IMR-90 (cell line): ENCODE data around the gene FTO. TPM values are rescaled to one million over a fixed set of nuclear protein-coding genes. Genes with fewer than 3 reads are reported as not detected.

Experiments
- ATAC-seq: fragments of 200-7000 bp; cut with Tn5 transposase; 2 replicates; pipeline ENCODE4 v1.9.1; 2020; ENCODE audit warnings: low read depth, mild to moderate bottlenecking, moderate library complexity
- BruUV-seq: library from RNA; stranded (reverse); fragments of 400-500 nt; replicated peaks from 2 replicates; lab custom pipeline; 2021; lab: Mats Ljungman, UMichigan
- CTCF ChIA-PET: fragments of 300-600 bp; formaldehyde crosslinking; extraction: SDS; loops from one replicate; lab custom pipeline; 2021; ENCODE audit warnings: antibody characterized with exemption; lab: Yijun Ruan, JAX
- POLR2A ChIA-PET: fragments of 300-600 bp; sonication (Branson Sonifier 250); formaldehyde crosslinking; loops from one replicate; lab custom pipeline; 2022; ENCODE audit warnings: antibody characterized with exemption; ENCODE audit not compliant: unreplicated experiment; lab: Charles Lee
- DNase-seq: peaks from one replicate; pipeline ENCODE4 v3.0.0; 2013
- H2AFZ ChIP-seq: replicated peaks from 2 replicates; pipeline ENCODE3; 2013; ENCODE audit warnings: low read length, mild to moderate bottlenecking; ENCODE audit not compliant: poor library complexity
- H2AK5ac ChIP-seq: 2 replicates; pipeline ENCODE4 v1.6.1; 2013; ENCODE audit warnings: low read depth, low read length, inconsistent platforms
- H2AK9ac ChIP-seq: replicated peaks from 2 replicates; pipeline ENCODE3; 2013; ENCODE audit warnings: mild to moderate bottlenecking, low read depth, low read length, moderate library complexity; ENCODE audit not compliant: poor library complexity
- H2BK120ac ChIP-seq: 2 replicates; pipeline ENCODE4 v1.6.1; 2013; ENCODE audit warnings: low read depth, low read length, inconsistent platforms
- H2BK15ac ChIP-seq: 3 replicates; pipeline ENCODE4 v1.6.1; 2013; ENCODE audit warnings: low read depth, low read length, inconsistent platforms
- H2BK20ac ChIP-seq: 2 replicates; pipeline ENCODE4 v1.6.1; 2013; ENCODE audit warnings: low read depth, mild to moderate bottlenecking, inconsistent platforms, low read length, moderate library complexity
- H2BK5ac ChIP-seq: 2 replicates; pipeline ENCODE4 v1.6.1; 2013; ENCODE audit warnings: mild to moderate bottlenecking, low read depth, low read length, inconsistent platforms; ENCODE audit not compliant: poor library complexity, severe bottlenecking
- H3K14ac ChIP-seq: replicated peaks from 2 replicates; pipeline ENCODE4 v1.6.1; 2013; ENCODE audit warnings: low read depth, low read length, inconsistent platforms
- H3K18ac ChIP-seq: 2 replicates; pipeline ENCODE4 v1.6.1; 2013; ENCODE audit warnings: low read depth, low read length, control low read depth
- H3K23ac ChIP-seq: 2 replicates; pipeline ENCODE4 v1.6.1; 2013; ENCODE audit warnings: low read depth, low read length, inconsistent platforms
- H3K27ac ChIP-seq: 2 replicates; pipeline ENCODE4 v1.5.1; 2013; ENCODE audit warnings: mild to moderate bottlenecking, control low read depth, low read length; ENCODE audit not compliant: insufficient read depth
- H3K27me3 ChIP-seq: 2 replicates; pipeline ENCODE4 v1.6.1; 2013; ENCODE audit warnings: low read length; ENCODE audit not compliant: control insufficient read depth, insufficient read depth
- H3K36me3 ChIP-seq: 2 replicates; pipeline ENCODE4 v1.6.1; 2013; ENCODE audit warnings: low read length, mixed read lengths; ENCODE audit not compliant: control insufficient read depth, insufficient read depth
- H3K4ac ChIP-seq: 2 replicates; pipeline ENCODE4 v1.6.1; 2013; ENCODE audit warnings: low read depth, low read length, inconsistent platforms
- H3K4me1 ChIP-seq: 2 replicates; pipeline ENCODE4 v1.6.1; 2013; ENCODE audit warnings: low read length, mixed read lengths; ENCODE audit not compliant: control insufficient read depth, insufficient read depth
- H3K4me2 ChIP-seq: 2 replicates; pipeline ENCODE4 v1.6.1; 2013; ENCODE audit warnings: low read depth, mild to moderate bottlenecking, control low read depth, low read length, moderate library complexity
- H3K4me3 ChIP-seq: 2 replicates; pipeline ENCODE4 v1.5.1; 2013; ENCODE audit warnings: low read depth, mild to moderate bottlenecking, control low read depth, low read length, moderate library complexity; ENCODE audit not compliant: insufficient read depth
- H3K56ac ChIP-seq: 2 replicates; pipeline ENCODE4 v1.6.1; 2013; ENCODE audit warnings: low read length, inconsistent platforms; ENCODE audit not compliant: insufficient read depth; ENCODE audit errors: extremely low read depth
- H3K79me1 ChIP-seq, 2 experiments: 2 replicates each; pipeline ENCODE4 v1.6.1; 2013; ENCODE audit warnings: low read length in 2 of 2, inconsistent platforms in 1 of 2, low read depth in 1 of 2
- H3K9ac ChIP-seq: 2 replicates; pipeline ENCODE4 v1.6.1; 2013; ENCODE audit warnings: low read depth, low read length, control low read depth
- H3K9me1 ChIP-seq: 2 replicates; pipeline ENCODE4 v1.6.1; 2013; ENCODE audit warnings: low read length, inconsistent platforms; ENCODE audit not compliant: insufficient read depth
- H3K9me3 ChIP-seq: 2 replicates; pipeline ENCODE4 v1.6.1; 2013; ENCODE audit warnings: low read length; ENCODE audit not compliant: control insufficient read depth, insufficient read depth
- H4K20me1 ChIP-seq: 2 replicates; pipeline ENCODE4 v1.6.1; 2013; ENCODE audit warnings: low read length, inconsistent platforms; ENCODE audit not compliant: insufficient read depth
- H4K5ac ChIP-seq: 2 replicates; pipeline ENCODE4 v1.6.1; 2013; ENCODE audit warnings: mild to moderate bottlenecking, low read depth, low read length, control low read depth
- H4K8ac ChIP-seq, 2 experiments: 2 replicates each; pipeline ENCODE4 v1.6.1; 2013; ENCODE audit warnings: low read depth in 2 of 2, low read length in 2 of 2, control low read depth in 1 of 2, inconsistent platforms in 1 of 2
- H4K91ac ChIP-seq: 2 replicates; pipeline ENCODE4 v1.6.1; 2013; ENCODE audit warnings: low read depth, low read length, inconsistent platforms; ENCODE audit not compliant: insufficient read depth
- BHLHE40 ChIP-seq: fragments of 150-350 bp; IDR thresholded peaks from 2 replicates; pipeline ENCODE4 v1.6.1; 2016; ENCODE audit warnings: mild to moderate bottlenecking, low read depth, low read length
- CEBPB ChIP-seq: IDR thresholded peaks from 2 replicates; pipeline ENCODE4 v1.6.1; 2012; ENCODE audit warnings: low read depth, low read length, improper control_type of control experiment
- CHD1 ChIP-seq: IDR thresholded peaks from 2 replicates; pipeline ENCODE4 v1.6.1; 2012; ENCODE audit warnings: low read depth, low read length, improper control_type of control experiment
- CTCF ChIP-seq: conservative IDR thresholded peaks from 2 replicates; pipeline ENCODE4 v1.5.1; 2012; ENCODE audit warnings: mild to moderate bottlenecking, low read depth, low read length, improper control_type of control experiment
- ELK1 ChIP-seq: fragments of 150-350 bp; IDR thresholded peaks from 2 replicates; pipeline ENCODE4 v1.6.1; 2016; ENCODE audit warnings: low read depth, mild to moderate bottlenecking, low read length, moderate library complexity, borderline replicate concordance
- FOS ChIP-seq: fragments of 150-350 bp; IDR thresholded peaks from 2 replicates; pipeline ENCODE4 v1.6.1; 2016; ENCODE audit warnings: low read depth, low read length
- MAFK ChIP-seq: IDR thresholded peaks from 2 replicates; pipeline ENCODE4 v1.6.1; 2012; ENCODE audit warnings: low read depth, low read length, improper control_type of control experiment
- MAZ ChIP-seq: IDR thresholded peaks from 2 replicates; pipeline ENCODE4 v1.6.1; 2012; ENCODE audit warnings: low read depth, mild to moderate bottlenecking, low read length, improper control_type of control experiment, moderate library complexity, borderline replicate concordance
- MXI1 ChIP-seq: IDR thresholded peaks from 2 replicates; pipeline ENCODE4 v1.6.1; 2012; ENCODE audit warnings: low read depth, mild to moderate bottlenecking, low read length, moderate library complexity, borderline replicate concordance
- NFE2L2 ChIP-seq: fragments of 150-350 bp; IDR thresholded peaks from 2 replicates; pipeline ENCODE4 v1.6.1; 2016; ENCODE audit warnings: low read depth, mild to moderate bottlenecking, low read length
- POLR2A ChIP-seq: IDR thresholded peaks from 2 replicates; pipeline ENCODE4 v1.6.1; 2012; ENCODE audit warnings: mild to moderate bottlenecking, low read depth, low read length
- RAD21 ChIP-seq: IDR thresholded peaks from 2 replicates; pipeline ENCODE4 v1.6.1; 2012; ENCODE audit warnings: low read length, improper control_type of control experiment
- RCOR1 ChIP-seq: IDR thresholded peaks from 2 replicates; pipeline ENCODE4 v1.6.1; 2012; ENCODE audit warnings: mild to moderate bottlenecking, low read length, improper control_type of control experiment; ENCODE audit not compliant: insufficient replicate concordance
- RFX5 ChIP-seq: IDR thresholded peaks from 2 replicates; pipeline ENCODE4 v1.8.0; 2012; ENCODE audit warnings: low read depth, mild to moderate bottlenecking, low read length, moderate library complexity
- SMC3 ChIP-seq: fragments of 150-350 bp; IDR thresholded peaks from 2 replicates; pipeline ENCODE4 v1.6.1; 2016; ENCODE audit warnings: low read depth, mild to moderate bottlenecking, antibody characterized with exemption, low read length, moderate library complexity
- WGBS, 2 experiments: methylation state at CpG; one replicate each; pipeline versions ENCODE4 v1.1.5 to v1.1.7; 2013; ENCODE audit warnings: missing lambda C conversion rate in 2 of 2; ENCODE audit not compliant: insufficient read length in 1 of 2; ENCODE audit errors: extremely low coverage in 2 of 2; 5-methylcytosine and 5-hydroxymethylcytosine counted together
- dilution Hi-C: fragments of 300-500 bp; cut with HindIII; formaldehyde crosslinking; loops from one replicate; pipeline ENCODE4 v1.14.3; 2018; ENCODE audit warnings: low sequenced_read_pairs; ENCODE audit not compliant: unreplicated experiment
- in situ Hi-C: fragments of 300-500 bp; cut with MboI; formaldehyde crosslinking; loops from 3 replicates; pipeline ENCODE4 v1.14.3; 2019; ENCODE audit warnings: low sequenced_read_pairs, inconsistent platforms, mixed read lengths
- intact Hi-C: fragments of 100-400 bp; cut with micrococcal nuclease; formaldehyde crosslinking; loops from 2 replicates; pipeline ENCODE4 v1.10.0; 2022
- polyA plus RNA-seq, 3 experiments: library from polyadenylated mRNA; depleted of rRNA; stranded (reverse); fragments of >200 nt; gene quantifications; 2 replicates each; pipeline ENCODE4 v1.2.3, GENCODE V29; 2012; ENCODE audit warnings: low replicate concordance in 1 of 3
- total RNA-seq: library from RNA; depleted of rRNA; stranded (reverse); fragments of >200 nt; gene quantifications from 2 replicates; pipeline ENCODE4 v1.2.3, GENCODE V29; 2012

The FTO gene
- total and polyA plus RNA-seq, 2 of the 4 experiments (the other 2 are of a cell fraction), result 70.3 to 132 TPM

- H3K27ac ChIP-seq, result no peak overlapping the region
- BruUV-seq, result no TSS peak
- no peak overlapping the region for H3K4me2 ChIP-seq
- no peak overlapping the region for H2BK20ac ChIP-seq
- H3K18ac ChIP-seq, result no peak overlapping the region
- no peak overlapping the region for H3K4me3 ChIP-seq
- H3K4me1 ChIP-seq, result no peaks in the 10 kb centered on the region
- no peak overlapping the region for H2BK15ac ChIP-seq
- H3K56ac ChIP-seq, result no peak overlapping the region
- in situ Hi-C loops (no loop called here), dilution Hi-C loops (no loop called here), intact Hi-C loops (no loop called here)
- no peak overlapping the region for H3K23ac ChIP-seq
- H2AK9ac ChIP-seq, result no peak overlapping the region
- no peaks in the 10 kb centered on the region for H4K20me1 ChIP-seq
- peaks cover 0 to 8% of the 10 kb centered on the region in 2 experiments; a peak in 1 of 4 replicates for H3K79me1 ChIP-seq
- H3K9ac ChIP-seq, result no peak overlapping the region
- ChIA-PET CTCF (no interaction called here), POLR2A (interaction anchor here (1.0 kb wide), 1 partner anchor 46 kb away, joined by 3 read pairs; no protein-coding TSS in a partner anchor)
- no peaks in the 10 kb centered on the region; the same call in none of the 2 replicates for H3K9me1 ChIP-seq
- H3K27me3 ChIP-seq, result no peaks in the 10 kb centered on the region
- H4K5ac ChIP-seq, result no peak overlapping the region
- ATAC-seq, result no peak
- DNase-seq, result no peak
- WGBS, 2 experiments, result no CpG with 5 or more reads among the region's 2 CpGs
- no peak overlapping the region for H3K14ac ChIP-seq
- H4K8ac ChIP-seq, result no peak overlapping the region
- H3K4ac ChIP-seq, result no peak overlapping the region
- H2BK120ac ChIP-seq, result no peak overlapping the region
- no peak overlapping the region for H2AFZ ChIP-seq
- no peaks in the 10 kb centered on the region for H3K9me3 ChIP-seq
- no peak overlapping the region for H2AK5ac ChIP-seq
- TF ChIP-seq RCOR1 (no peak), RFX5 (no peak), MAFK (no peak), POLR2A (no peak), FOS (no peak), MAZ (no peak), CEBPB (no peak), RAD21 (no peak), SMC3 (no peak), CTCF (no peak), ELK1 (no peak), CHD1 (no peak), BHLHE40 (no peak), MXI1 (no peak), NFE2L2 (no peak)
- H3K36me3 ChIP-seq, result no peaks in the 10 kb centered on the region
- no peak overlapping the region for H2BK5ac ChIP-seq
- no peak overlapping the region for H4K91ac ChIP-seq
Measured at GRCh38 chr16:53962041-53962440, 258.1 kb downstream of the FTO start.
